Kidney (tissue), 14 donors: ENCODE results near the gene URB1. TPM values are rescaled to one million over a fixed set of nuclear protein-coding genes. Genes with fewer than 3 reads are reported as not detected.
A peak's percentile ranks its signal among the peaks of the same experiment; 100 is the strongest.
"Not testable (repeated sequence)": the region's sequence is repeated elsewhere in the genome, so short reads cannot be mapped to it uniquely, and the experiment has no call there.

Source experiments
- DNase-seq, 5 donors: peaks; one replicate each; pipeline ENCODE4 v3.0.0-alpha.2; 2013 to 2020
- FAIRE-seq: peaks from 2 replicates; lab custom pipeline; 2012; peaks lifted over from hg19 to GRCh38; lab: Jason Lieb, UNC
- H3K27ac ChIP-seq, 2 donors: one replicate each; pipeline ENCODE4 v1.7.0; 2013; ENCODE audit warnings: low read depth in 2 of 2, low read length in 2 of 2, inconsistent platforms in 1 of 2
- H3K27me3 ChIP-seq: one replicate; pipeline ENCODE4 v1.7.1; 2013; ENCODE audit warnings: low read length, inconsistent platforms; ENCODE audit not compliant: control insufficient read depth, insufficient read depth
- H3K36me3 ChIP-seq, 3 donors: one replicate each; pipeline versions ENCODE4 v1.7.0 to v1.7.1; 2013; ENCODE audit warnings: low read length in 3 of 3, control low read depth in 1 of 3, inconsistent platforms in 1 of 3; ENCODE audit not compliant: insufficient read depth in 3 of 3, control insufficient read depth in 2 of 3
- H3K4me1 ChIP-seq, 3 donors: one replicate each; pipeline versions ENCODE4 v1.7.0 to v1.7.1; 2013; ENCODE audit warnings: low read length in 3 of 3, inconsistent platforms in 1 of 3, low read depth in 1 of 3; ENCODE audit not compliant: control insufficient read depth in 2 of 3, insufficient read depth in 2 of 3
- H3K4me3 ChIP-seq, 3 donors: one replicate each; pipeline versions ENCODE4 v1.7.0 to v1.8.1; 2013; ENCODE audit warnings: low read length in 3 of 3, control low read depth in 1 of 3, inconsistent platforms in 1 of 3
- H3K9ac ChIP-seq, 3 donors: one replicate each; pipeline versions ENCODE4 v1.7.0 to v1.7.1; 2013; ENCODE audit warnings: low read length in 3 of 3, control low read depth in 1 of 3, inconsistent platforms in 1 of 3
- H3K9me3 ChIP-seq, 3 donors: one replicate each; pipeline versions ENCODE4 v1.7.0 to v1.7.1; 2013; ENCODE audit warnings: low read length in 3 of 3, control low read depth in 1 of 3, inconsistent platforms in 1 of 3; ENCODE audit not compliant: control insufficient read depth in 2 of 3, insufficient read depth in 1 of 3
- CTCF ChIP-seq: IDR thresholded peaks from 3 replicates; pipeline ENCODE4 v1.5.1; 2012; ENCODE audit warnings: mild to moderate bottlenecking, moderate library complexity, borderline replicate concordance; ENCODE audit not compliant: insufficient read depth; ENCODE audit errors: extremely low read depth
- intact Hi-C: fragments of 100-400 bp; cut with DNase I; formaldehyde crosslinking; loops from one replicate; pipeline ENCODE4 v1.11.1; 2022
- polyA plus RNA-seq: library from polyadenylated mRNA; stranded (reverse); fragments of 350-450 nt; fragmentation: Illumina TruSeq; extraction: RNeasy Lipid Tissue Mini Kit (QIAGEN cat#74804); gene quantifications from one replicate; pipeline ENCODE4 v1.2.3, GENCODE V29; 2014; ENCODE audit warnings: low read depth, low replicate concordance; ENCODE audit not compliant: insufficient read depth
- total RNA-seq: library from RNA; stranded (reverse); fragmentation: NEBNext Ultra II Directional; extraction: Animal tissue kit (Norgen Biotek cat#: 25700); gene quantifications from one replicate; pipeline ENCODE4 v1.2.1, GENCODE V29; 2021
- donor health status: control.
- donor health status: control.
- donor health status: control.
- donor health status: control.
- donor health status: control.
- donor health status: DM: yes; HTN: yes; CAD: no.
- donor health status: Normal renal cell carcinoma (clear cell type).

The URB1 gene
- total and polyA plus RNA-seq, 2 donors from 2014 or later: 1.7 to 15.0 TPM

- H3K27me3 ChIP-seq: no peaks in the 10 kb centered on the region
- no peak for TF ChIP-seq CTCF
- no peak overlapping the region for H3K9ac ChIP-seq
- DNase-seq: no peak
- no peak for FAIRE-seq
- no peaks in the 10 kb centered on the region for H3K9me3 ChIP-seq
- peaks cover 2 to 23% (median 14%) of the 10 kb centered on the region in 3 donors for H3K36me3 ChIP-seq
- intact Hi-C loops: no loop called here
- H3K4me3 ChIP-seq: no peak overlapping the region
- H3K4me1 ChIP-seq: peaks cover 0 to 2% (median 0%) of the 10 kb centered on the region in 3 donors
- H3K27ac ChIP-seq: peak overlapping the region in 1 of 2 donors; percentile 65
Observed at GRCh38 chr21:32370998-32371766, 21.6 kb downstream of the URB1 start.

DNA sequence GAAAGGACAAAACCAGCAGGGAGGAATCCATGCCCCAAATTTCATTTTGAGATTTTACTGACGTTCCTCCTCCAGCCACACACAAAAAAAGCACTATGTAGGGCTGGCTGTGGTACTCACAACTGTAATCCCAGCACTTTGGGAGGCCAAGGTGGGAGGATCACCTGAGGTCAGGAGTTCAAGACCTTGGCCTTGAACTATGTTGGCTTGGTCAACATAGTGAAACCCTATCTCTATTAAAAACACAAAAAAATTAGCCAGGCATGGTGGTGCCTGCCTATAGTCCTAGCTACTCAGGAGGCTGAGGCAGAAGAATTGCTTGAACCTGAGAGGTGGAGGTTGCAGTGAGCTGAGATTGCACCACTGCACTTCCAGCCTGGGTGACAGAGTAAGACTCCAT is 23.9 kb downstream of the URB1 start:
- H3K36me3 ChIP-seq: peaks cover 2 to 23% (median 20%) of the 10 kb centered on the region in 3 donors
- intact Hi-C loops: not testable (repeated sequence)

DNA sequence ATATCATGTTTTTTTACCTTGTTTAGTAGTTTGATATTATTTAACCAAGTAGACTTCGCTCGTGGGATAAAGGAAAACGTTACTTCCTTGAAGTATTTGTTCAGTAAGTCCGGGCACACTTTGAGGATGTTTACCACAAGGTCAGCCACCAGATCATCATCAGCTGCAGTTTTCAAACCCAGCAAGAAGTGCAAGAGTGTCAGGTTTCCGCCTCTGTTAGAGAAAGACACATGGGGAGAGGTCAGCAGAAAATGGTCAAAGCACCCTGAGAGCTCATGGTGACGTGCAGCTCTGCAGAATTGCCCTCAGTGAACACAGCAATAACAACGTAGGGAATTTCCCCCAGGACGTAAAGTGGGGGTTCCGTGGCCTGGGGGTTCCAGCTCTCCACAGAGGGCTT is 24.4 kb downstream of the URB1 start:
- no peak overlapping the region for H3K4me3 ChIP-seq
- peaks cover 2 to 25% (median 20%) of the 10 kb centered on the region in 3 donors for H3K36me3 ChIP-seq
- peaks cover 0 to 2% (median 0%) of the 10 kb centered on the region in 3 donors for H3K4me1 ChIP-seq
- DNase-seq (peak in 2 of 5 donors; percentile 27 to 51), FAIRE-seq (no peak)
- no peak overlapping the region for H3K9ac ChIP-seq
- H3K27me3 ChIP-seq: no peaks in the 10 kb centered on the region
- TF ChIP-seq CTCF: no peak
- H3K9me3 ChIP-seq: no peaks in the 10 kb centered on the region
- intact Hi-C loops: no loop called here
- no peak overlapping the region for H3K27ac ChIP-seq

More for the DNA sequence above, 23.9 kb downstream of the URB1 start:
- FAIRE-seq, H3K27me3 ChIP-seq, DNase-seq, H3K9ac ChIP-seq, H3K27ac ChIP-seq, H3K4me3 ChIP-seq, H3K4me1 ChIP-seq, H3K9me3 ChIP-seq: not testable (repeated sequence)

DNA sequence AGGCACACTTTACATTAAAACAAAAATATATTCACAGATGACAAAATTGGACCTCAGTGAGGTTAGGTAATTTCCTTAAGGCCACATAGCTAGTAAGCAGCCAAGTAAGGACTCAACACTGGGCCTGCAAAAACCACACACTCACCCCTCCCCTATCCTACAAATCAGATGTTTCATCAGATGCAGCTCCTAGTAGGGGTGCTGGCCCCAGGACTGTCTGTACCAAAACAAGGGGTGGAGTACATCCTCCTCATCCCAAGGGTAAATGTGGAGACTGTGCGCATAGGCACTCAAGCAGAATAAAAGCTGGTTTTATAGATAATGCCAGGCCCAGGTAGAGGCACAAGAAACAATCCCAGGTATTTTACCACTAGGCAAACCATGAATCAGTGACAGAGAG is 25.7 kb downstream of the URB1 start:
- Histone ChIP-seq H3K9me3 (no peaks in the 10 kb centered on the region), H3K27ac (no peak overlapping the region), H3K4me3 (no peak overlapping the region), H3K9ac (no peak overlapping the region), H3K4me1 (peaks cover 0 to 2% (median 0%) of the 10 kb centered on the region in 3 donors), H3K36me3 (peaks cover 6 to 32% (median 23%) of the 10 kb centered on the region in 3 donors), H3K27me3 (no peaks in the 10 kb centered on the region)
- intact Hi-C loops: no loop called here
- FAIRE-seq: no peak
- DNase-seq: no peak
- TF ChIP-seq CTCF: no peak
